Mesothelial cell of epicardium (in vitro differentiated cells): Measurements from ENCODE around the gene CNTF. TPM values are rescaled to one million over a fixed set of nuclear protein-coding genes. Genes with fewer than 3 reads are reported as not detected.

Experiments used
- DNase-seq, 2 experiments: peaks; one replicate each; pipeline ENCODE4 v3.0.0; 2021; ENCODE audit warnings: low spot score in 2 of 2; ENCODE audit not compliant: unreplicated experiment in 2 of 2
- H3K27ac Mint-ChIP-seq: 2 replicates; pipeline ENCODE4 v1.8.0; 2021; ENCODE audit warnings: mixed read lengths
- H3K27me3 Mint-ChIP-seq: 2 replicates; pipeline ENCODE4 v1.8.0; 2021; ENCODE audit warnings: low read depth, mixed read lengths
- H3K36me3 Mint-ChIP-seq: 2 replicates; pipeline ENCODE4 v1.8.0; 2021; ENCODE audit warnings: mixed read lengths
- H3K4me1 Mint-ChIP-seq: 2 replicates; pipeline ENCODE4 v1.8.0; 2021; ENCODE audit warnings: mixed read lengths
- H3K4me3 Mint-ChIP-seq: 2 replicates; pipeline ENCODE4 v1.8.0; 2021; ENCODE audit warnings: mild to moderate bottlenecking, moderate library complexity, mixed read lengths
- H3K9me3 Mint-ChIP-seq: 2 replicates; pipeline ENCODE4 v1.8.0; 2021; ENCODE audit warnings: mixed read lengths
- total RNA-seq: library from RNA; stranded (reverse); gene quantifications from 3 replicates; pipeline ENCODE4 v1.2.1, GENCODE V29; 2021
- TF ChIP-seq, protein P1 (sequence below): fragments of 200-600 bp; sonication (generic); IDR thresholded peaks from one replicate; pipeline ENCODE4 v1.5.0; 2021; ENCODE audit warnings: antibody characterized with exemption; ENCODE audit not compliant: unreplicated experiment

CNTF gene
- total RNA-seq, 1 donor from 2014 or later = 2.7 TPM

DNA sequence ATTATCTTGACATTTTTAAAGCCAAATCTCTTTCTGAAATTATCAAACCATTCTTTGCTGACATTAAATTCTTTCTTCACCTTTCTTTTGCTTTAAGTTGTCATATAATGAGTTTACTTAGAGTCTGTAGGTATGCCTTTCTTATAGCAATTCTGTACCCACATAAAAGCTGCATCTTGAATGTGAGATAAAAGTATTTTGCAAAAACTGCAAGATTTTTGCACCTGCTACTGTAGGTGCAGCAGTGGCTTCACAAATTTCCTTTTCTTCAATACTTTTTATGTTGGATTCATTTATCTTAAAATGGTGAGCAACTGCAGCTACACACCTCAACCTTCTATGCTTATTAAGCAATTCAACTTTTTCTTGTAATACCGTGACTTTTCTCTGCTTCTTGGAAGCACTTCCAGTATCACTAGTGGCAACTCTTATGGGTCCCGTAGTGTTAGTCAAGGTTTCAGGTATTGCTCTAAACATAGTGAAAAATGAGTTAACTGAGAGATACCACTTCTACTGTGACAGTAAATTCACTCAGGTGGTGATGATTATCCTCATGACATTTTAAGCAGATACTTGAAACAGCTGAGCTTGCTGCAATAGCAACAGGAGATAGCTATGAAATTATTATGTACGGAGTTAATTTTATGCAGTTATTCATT is 24.9 kb upstream of the CNTF start:
- Mint-ChIP-seq H3K4me3 (no peak overlapping the region), H3K36me3 (peaks cover 3% of the 10 kb centered on the region), H3K27me3 (no peaks in the 10 kb centered on the region), H3K27ac (no peak overlapping the region), H3K9me3 (no peaks in the 10 kb centered on the region), H3K4me1 (peaks cover 8% of the 10 kb centered on the region)
- no peak for DNase-seq
- TF ChIP-seq, protein P1, sequence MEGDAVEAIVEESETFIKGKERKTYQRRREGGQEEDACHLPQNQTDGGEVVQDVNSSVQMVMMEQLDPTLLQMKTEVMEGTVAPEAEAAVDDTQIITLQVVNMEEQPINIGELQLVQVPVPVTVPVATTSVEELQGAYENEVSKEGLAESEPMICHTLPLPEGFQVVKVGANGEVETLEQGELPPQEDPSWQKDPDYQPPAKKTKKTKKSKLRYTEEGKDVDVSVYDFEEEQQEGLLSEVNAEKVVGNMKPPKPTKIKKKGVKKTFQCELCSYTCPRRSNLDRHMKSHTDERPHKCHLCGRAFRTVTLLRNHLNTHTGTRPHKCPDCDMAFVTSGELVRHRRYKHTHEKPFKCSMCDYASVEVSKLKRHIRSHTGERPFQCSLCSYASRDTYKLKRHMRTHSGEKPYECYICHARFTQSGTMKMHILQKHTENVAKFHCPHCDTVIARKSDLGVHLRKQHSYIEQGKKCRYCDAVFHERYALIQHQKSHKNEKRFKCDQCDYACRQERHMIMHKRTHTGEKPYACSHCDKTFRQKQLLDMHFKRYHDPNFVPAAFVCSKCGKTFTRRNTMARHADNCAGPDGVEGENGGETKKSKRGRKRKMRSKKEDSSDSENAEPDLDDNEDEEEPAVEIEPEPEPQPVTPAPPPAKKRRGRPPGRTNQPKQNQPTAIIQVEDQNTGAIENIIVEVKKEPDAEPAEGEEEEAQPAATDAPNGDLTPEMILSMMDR = no peak

DNA sequence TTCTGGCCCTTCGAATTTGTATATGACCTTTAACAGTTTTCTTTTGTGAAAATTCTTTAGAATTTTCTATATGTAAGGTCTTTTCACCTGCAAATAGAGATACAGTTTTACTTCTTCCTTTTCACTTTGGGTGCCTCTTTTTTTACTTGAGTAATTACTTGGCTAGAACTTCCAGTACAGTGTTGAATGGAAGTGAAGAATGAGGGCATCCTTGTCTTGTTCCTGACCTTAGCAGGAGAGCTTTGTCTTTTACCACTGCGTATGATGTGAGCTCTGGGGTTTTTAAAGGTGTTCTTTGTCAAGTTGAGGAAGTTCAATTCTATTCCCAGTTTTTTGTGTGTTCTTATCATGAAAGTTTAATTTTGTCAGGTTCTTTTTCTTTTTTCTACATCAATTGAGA is 22.0 kb upstream of the CNTF start:
- no peak overlapping the region for H3K4me3 Mint-ChIP-seq
- no peak overlapping the region for H3K27ac Mint-ChIP-seq
- TF ChIP-seq, protein P1 = no peak
- DNase-seq = no peak
- H3K4me1 Mint-ChIP-seq = peaks cover 6% of the 10 kb centered on the region
- H3K36me3 Mint-ChIP-seq = peaks cover 4% of the 10 kb centered on the region
- no peaks in the 10 kb centered on the region for H3K9me3 Mint-ChIP-seq
- no peaks in the 10 kb centered on the region for H3K27me3 Mint-ChIP-seq

DNA sequence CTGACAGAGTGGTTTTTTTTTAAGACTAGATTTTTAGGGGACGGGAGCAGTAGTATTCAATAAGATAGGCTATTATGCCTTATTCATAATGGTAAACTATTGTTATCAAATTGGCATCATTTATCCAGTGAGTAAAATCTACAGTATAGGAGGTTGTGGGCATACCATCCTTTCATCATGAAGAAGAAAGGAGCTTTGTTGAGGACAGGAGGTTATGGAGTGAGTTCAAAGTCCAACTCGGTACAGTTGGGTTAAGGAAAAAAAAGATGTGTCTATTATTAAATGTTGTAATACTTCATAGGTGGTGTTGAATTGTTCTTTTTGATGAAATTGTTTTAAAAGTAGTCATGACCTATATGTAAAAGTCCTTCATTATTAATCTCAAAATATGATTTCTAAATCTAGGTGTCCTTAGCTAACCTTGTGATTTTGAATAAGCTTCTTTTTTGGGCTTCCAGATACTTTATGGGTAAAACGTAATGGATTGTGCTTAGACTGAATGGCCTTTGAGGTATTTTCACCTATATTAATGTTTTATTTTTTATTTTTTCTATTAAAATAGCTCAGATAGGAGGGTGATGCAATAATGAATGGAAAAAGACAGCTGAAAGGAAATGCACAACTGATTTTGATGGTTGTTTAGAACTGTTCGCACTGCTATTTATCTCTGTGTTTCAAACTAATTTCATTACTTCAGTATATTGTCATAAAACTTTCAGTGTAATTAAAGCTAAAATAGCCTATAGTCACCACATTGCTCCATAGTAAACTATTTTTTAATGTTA is 15.3 kb upstream of the CNTF start:
- TF ChIP-seq, protein P1 = no peak
- Mint-ChIP-seq H3K4me1 (peaks cover 6% of the 10 kb centered on the region), H3K4me3 (no peak overlapping the region), H3K27ac (no peak overlapping the region), H3K9me3 (no peaks in the 10 kb centered on the region), H3K27me3 (no peaks in the 10 kb centered on the region), H3K36me3 (peaks cover 21% of the 10 kb centered on the region)
- DNase-seq = no peak

DNA sequence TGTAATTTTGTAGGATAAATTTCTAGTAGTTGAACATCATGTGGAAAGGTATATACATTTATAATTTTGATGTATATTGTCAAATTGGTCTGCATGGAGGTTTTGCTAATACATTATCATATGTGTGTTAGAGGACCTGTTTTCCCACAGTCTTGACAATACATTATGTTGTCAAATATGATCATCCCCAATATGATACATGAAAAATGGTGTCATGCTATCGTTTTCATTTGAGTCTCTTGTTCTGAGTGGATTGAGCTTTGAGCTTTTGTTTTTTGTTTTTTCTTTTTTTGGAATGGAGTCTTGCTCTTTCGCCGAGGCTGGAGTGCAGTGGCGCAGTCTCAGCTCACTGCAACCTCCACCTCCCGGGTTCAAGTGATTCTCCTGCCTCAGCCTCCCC is 14.1 kb upstream of the CNTF start:
- peaks cover 6% of the 10 kb centered on the region for H3K4me1 Mint-ChIP-seq
- H3K27ac Mint-ChIP-seq = no peak overlapping the region
- peaks cover 27% of the 10 kb centered on the region for H3K36me3 Mint-ChIP-seq
- no peak overlapping the region for H3K4me3 Mint-ChIP-seq
- DNase-seq = no peak
- TF ChIP-seq, protein P1 = no peak
- no peaks in the 10 kb centered on the region for H3K27me3 Mint-ChIP-seq
- no peaks in the 10 kb centered on the region for H3K9me3 Mint-ChIP-seq

DNA sequence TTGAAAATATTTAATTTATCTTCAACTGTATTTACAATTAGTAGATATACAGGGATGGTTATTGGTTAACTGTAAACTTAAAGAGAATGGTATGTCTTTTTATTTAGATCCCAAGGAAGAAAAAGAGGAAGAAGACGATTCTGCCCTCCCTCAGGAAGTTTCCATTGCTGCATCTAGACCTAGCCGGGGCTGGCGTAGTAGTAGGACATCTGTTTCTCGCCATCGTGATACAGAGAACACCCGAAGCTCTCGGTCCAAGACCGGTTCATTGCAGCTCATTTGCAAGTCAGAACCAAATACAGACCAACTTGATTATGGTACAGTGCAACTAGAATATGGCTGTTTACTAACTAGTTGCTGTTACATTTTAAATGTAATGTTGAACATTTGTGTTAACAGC is 12.7 kb upstream of the CNTF start:
- no peaks in the 10 kb centered on the region for H3K27me3 Mint-ChIP-seq
- no peaks in the 10 kb centered on the region for H3K9me3 Mint-ChIP-seq
- H3K4me3 Mint-ChIP-seq = no peak overlapping the region
- TF ChIP-seq, protein P1 = no peak
- no peak overlapping the region for H3K27ac Mint-ChIP-seq
- peaks cover 35% of the 10 kb centered on the region for H3K36me3 Mint-ChIP-seq
- peaks cover 6% of the 10 kb centered on the region for H3K4me1 Mint-ChIP-seq
- no peak for DNase-seq
